GM18505 (cell line): Measurements from ENCODE around the gene KCND3.

Source experiments
- ATAC-seq: cut with Tn5 transposase; IDR thresholded peaks from one replicate; pipeline ENCODE4 v1.9.1; 2021; ENCODE audit not compliant: unreplicated experiment
- POLR2A ChIP-seq: IDR thresholded peaks from 4 replicates; pipeline ENCODE4 v1.6.1; 2011; ENCODE audit warnings: borderline replicate concordance; ENCODE audit not compliant: insufficient read depth, insufficient read length; ENCODE audit errors: extremely low read depth

The KCND3 gene

GRCh38 chr1:111738133-111738435 is 251.4 kb downstream of the KCND3 start:
- no peak for TF ChIP-seq POLR2A
- ATAC-seq: no peak

DNA sequence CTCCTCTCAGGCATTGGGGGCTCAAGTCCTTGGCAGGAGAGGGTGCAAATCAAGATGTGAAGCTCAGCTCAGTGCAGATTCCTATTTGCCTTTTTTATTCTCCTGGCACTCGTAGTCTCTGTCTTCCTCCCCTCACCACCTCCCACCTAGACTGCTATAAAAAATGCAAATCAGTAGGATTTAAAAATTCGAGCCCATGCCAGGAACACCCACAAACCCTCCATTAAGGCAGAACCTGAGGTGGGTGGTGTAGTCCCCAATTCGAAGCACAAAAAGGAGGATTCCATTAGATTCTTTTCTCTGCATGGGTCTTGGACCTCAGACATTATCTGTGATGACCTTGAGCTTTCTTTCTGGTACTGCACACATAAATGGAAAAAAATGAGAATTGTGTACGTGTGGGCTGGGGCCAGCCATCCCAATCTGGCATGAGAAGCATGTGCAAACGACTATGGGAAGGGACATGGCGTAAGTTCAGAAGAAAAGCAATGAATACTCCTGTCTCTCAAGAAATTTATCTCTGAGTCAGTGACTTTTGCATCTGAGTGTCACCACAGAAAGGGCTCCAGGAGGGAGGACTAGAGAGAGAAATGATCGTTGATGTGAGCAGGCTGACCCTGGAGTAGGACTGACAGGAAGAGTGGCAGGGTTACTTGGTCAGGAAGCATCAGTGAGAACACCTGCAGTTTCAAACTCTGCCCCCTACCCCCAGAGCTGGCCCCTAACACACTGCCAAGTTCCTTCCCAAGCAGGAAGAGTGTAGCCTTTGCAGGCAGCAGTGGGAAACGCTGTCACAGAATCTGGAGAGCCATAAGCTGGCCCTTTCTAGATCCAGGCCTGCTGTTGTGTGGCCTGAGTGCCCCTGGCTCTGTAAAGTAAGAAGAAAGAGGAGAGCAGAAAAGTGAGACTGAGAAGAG is 252.0 kb downstream of the KCND3 start:
- ATAC-seq: no peak
- no peak for TF ChIP-seq POLR2A

DNA sequence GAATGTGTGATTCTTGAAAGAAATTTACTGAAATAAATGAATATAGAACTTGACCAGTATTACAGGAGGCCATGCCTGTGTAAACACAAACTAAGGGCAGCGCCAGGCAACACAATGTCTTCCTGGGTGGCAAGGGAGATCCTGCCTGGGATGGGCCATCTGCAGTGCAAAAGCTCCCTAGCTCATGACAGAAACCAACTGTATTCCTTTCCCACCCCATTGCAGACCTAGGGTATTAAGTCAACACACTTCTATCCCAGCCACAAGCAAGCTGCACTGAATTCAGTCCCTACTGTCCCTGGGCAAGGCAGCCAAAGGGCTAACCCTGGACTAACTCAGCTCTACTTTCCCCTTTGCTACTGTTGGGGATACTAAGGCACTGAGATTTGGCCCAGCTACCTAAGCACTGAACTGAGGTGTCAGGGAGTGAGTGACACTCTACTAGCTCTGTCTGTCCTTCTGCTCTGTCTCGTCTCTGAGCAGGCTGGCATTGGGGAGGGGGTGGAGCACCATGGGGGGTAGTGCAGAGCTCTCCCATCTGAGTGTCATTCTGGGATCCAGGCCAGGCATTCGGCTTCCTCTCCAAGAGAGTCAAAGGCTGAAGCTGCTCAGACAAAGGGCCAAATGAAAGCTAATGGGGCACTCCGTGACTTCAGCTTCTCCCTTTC is 252.8 kb downstream of the KCND3 start:
- no peak for TF ChIP-seq POLR2A
- ATAC-seq: no peak

- no peak for TF ChIP-seq POLR2A
- ATAC-seq: no peak
These were observed 253.5 kb downstream of the KCND3 start for GRCh38 chr1:111735858-111736544.

DNA sequence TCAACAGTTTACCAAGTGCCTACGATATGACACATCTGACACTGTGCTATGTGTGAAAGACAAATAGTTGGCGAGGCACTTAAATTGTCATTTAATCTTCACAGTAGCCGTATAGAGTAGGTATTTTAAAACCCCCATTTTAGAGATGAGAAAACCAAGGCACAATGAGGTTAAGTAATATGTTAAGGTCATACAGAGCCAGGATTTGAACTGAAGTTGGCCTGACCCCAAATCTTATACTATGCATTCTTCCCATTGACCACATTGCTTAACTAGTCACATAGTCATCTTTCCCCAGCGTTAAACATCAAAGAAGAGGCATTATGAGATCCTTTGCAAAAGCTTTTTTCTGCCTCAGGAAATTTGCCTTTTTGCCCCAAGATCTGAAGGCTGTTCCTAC is 254.1 kb downstream of the KCND3 start:
- no peak for ATAC-seq

GRCh38 chr1:111734856-111735255 is 254.6 kb downstream of the KCND3 start:
- no peak for ATAC-seq
- TF ChIP-seq POLR2A: no peak

More for the DNA sequence above, 254.1 kb downstream of the KCND3 start:
- no peak for TF ChIP-seq POLR2A

- TF ChIP-seq POLR2A: no peak
- no peak for ATAC-seq
These were observed 255.0 kb downstream of the KCND3 start for GRCh38 chr1:111734426-111734825.

DNA sequence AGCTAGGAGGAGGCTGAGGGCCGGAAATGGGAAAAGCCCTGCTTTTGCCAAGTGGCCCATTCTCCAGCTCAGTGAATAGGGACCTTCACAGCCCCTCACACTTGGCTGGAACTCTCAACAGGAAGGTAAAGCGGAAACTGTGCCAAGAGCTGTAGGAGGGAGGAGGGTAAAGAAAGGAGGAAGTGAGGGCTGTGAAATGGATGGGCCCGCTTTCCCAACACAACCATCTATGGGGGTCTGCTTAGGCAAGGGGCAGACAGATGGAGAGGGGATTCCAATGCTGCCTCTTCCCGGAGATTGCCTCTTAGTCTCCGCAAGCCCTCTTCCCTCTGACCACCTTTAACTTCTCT is 255.5 kb downstream of the KCND3 start:
- no peak for ATAC-seq
- no peak for TF ChIP-seq POLR2A

GRCh38 chr1:111733183-111733991 is 256.1 kb downstream of the KCND3 start:
- ATAC-seq: no peak
- no peak for TF ChIP-seq POLR2A

DNA sequence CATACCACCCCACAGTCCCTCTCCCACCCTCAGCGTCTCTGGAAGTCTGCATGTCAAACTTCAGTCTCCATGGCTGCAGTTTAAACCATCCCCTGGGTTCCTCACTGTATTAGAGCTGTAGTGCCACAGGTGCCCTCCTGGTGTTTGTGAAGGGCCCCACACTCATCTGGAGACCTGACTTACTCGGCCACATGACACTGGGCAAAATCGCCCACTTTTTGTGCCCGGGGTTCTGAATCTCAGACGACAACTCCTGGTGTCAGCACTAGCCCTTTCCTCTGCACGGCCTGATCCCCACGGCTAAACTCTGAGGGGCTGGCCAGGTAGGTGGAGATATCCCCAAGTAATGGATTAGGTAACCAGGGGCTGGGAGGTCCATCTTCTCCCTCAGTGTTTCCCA is 256.8 kb downstream of the KCND3 start:
- no peak for ATAC-seq
- no peak for TF ChIP-seq POLR2A

DNA sequence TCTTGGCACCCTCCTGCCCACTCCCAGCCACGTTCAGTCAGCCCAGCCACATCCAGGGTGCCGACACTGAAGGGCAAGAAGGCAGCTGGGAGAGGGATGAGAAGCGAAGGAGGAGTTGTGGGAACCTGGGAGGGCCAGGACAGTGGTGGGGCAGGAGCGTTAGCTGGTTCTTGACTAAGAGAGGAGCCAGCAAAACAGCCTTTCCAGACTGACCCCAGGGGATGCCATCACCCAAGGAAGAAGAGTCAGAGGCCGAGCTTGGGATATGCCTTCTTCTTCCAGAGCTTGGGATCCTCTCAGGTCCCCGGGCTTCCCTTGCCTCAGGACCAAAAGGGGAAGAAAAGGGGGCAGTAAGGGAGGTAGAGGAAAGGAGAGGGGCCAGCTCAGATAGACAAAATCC is 257.5 kb downstream of the KCND3 start:
- no peak for ATAC-seq
- TF ChIP-seq POLR2A: no peak

DNA sequence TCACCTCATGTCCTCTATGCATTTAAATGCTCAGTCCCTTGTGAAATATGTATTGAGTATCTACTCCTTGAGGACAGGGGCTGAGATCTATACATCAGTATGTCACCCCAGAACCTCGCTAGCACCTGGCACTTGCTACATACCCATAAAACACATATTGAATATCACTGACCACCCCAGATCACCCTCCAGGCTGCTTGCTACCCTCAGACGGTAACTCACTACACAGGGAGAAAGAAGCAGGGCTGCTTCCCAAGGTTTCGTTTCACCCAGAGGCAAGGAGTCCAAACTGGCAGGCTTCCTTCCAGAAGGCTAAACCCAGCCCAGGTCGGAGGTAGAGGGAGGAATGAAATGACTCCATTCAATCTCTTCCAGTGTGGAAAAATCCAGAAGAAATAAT is 258.8 kb downstream of the KCND3 start:
- no peak for TF ChIP-seq POLR2A
- no peak for ATAC-seq
